ENCODE results near the gene C1orf52. TPM values are rescaled to one million over a fixed set of nuclear protein-coding genes. Genes with fewer than 3 reads are reported as not detected.

The C1orf52 gene
- total and polyA plus RNA-seq, 4 experiments from 2014 or later: 21.2 to 41.6 (median 32.7) TPM

- H3K36me3 ChIP-seq (ENCODE audit: insufficient read depth, low read length): no peaks in the 10 kb centered on the region
- H3K27ac ChIP-seq (ENCODE audit: low read depth, low read length): no peak overlapping the region
- Mint-ChIP-seq H3K4me3 (no peak overlapping the region), H3K27me3 (no peaks in the 10 kb centered on the region), H3K27ac (no peak overlapping the region), H3K4me1 (peaks cover 6 to 12% (median 10%) of the 10 kb centered on the region in 4 donors), H3K9me3 (no peaks in the 10 kb centered on the region), H3K36me3 (peaks cover 0 to 4% of the 10 kb centered on the region in 2 donors)
- ChIA-PET POLR2A (ENCODE audit: partially characterized antibody) (no interaction called here), CTCF (ENCODE audit: partially characterized antibody) (interaction anchor here (1.4 to 2.2 kb wide), 3 partner anchors 12 to 134 kb away, joined by 4 to 9 read pairs (median 6); partner anchors contain the start of gene C1orf52)
- no peaks in the 10 kb centered on the region for H3K9me3 ChIP-seq (ENCODE audit: control insufficient read depth in 1 of 2, low read length in 2 of 2)
- intact Hi-C loops (cut with micrococcal nuclease): no loop called here
- no peak for DNase-seq
- peaks cover 8% of the 10 kb centered on the region for H3K4me1 ChIP-seq (ENCODE audit: insufficient read depth, low read length)
- H3K27me3 ChIP-seq (ENCODE audit: insufficient read depth, low read length): no peaks in the 10 kb centered on the region
- no peak overlapping the region for H3K4me3 ChIP-seq (ENCODE audit: low read length in 2 of 2)
These were observed 16.1 kb downstream of the C1orf52 start for GRCh38 chr1:85243372-85243771.

GRCh38 chr1:85240643-85241042 lies 18.8 kb downstream of the C1orf52 start:
- Mint-ChIP-seq H3K9me3 (no peaks in the 10 kb centered on the region), H3K36me3 (no peaks in the 10 kb centered on the region), H3K27me3 (peaks cover 2 to 3% of the 10 kb centered on the region in 2 donors), H3K4me3 (peak overlapping the region in 1 of 8 donors; percentile 9), H3K27ac (peak overlapping the region in 4 of 7 donors; percentile 37 to 78 (median 62)), H3K4me1 (peaks cover 6 to 12% (median 10%) of the 10 kb centered on the region in 4 donors)
- no peak for DNase-seq
- intact Hi-C loops (cut with micrococcal nuclease): loop anchor here (1.0 kb wide), 2 partner anchors 39 to 131 kb away; partner anchors contain the start of gene SYDE2
- H3K27me3 ChIP-seq (ENCODE audit: insufficient read depth, low read length): no peaks in the 10 kb centered on the region
- ChIA-PET POLR2A (ENCODE audit: partially characterized antibody) (interaction anchor here (1.0 to 1.1 kb wide), 2 partner anchors 14 to 296 kb away, joined by 3 to 5 read pairs; no protein-coding TSS in a partner anchor), CTCF (ENCODE audit: partially characterized antibody) (interaction anchor here (0.9 to 2.2 kb wide), 11 partner anchors 8 to 296 kb away, joined by 3 to 17 read pairs (median 4); partner anchors contain the start of genes C1orf52 and SYDE2)
- H3K4me1 ChIP-seq (ENCODE audit: insufficient read depth, low read length): peaks cover 8% of the 10 kb centered on the region
- H3K27ac ChIP-seq (ENCODE audit: low read depth, low read length): no peak overlapping the region
- no peaks in the 10 kb centered on the region for H3K9me3 ChIP-seq (ENCODE audit: control insufficient read depth in 1 of 2, low read length in 2 of 2)
- no peak overlapping the region for H3K4me3 ChIP-seq (ENCODE audit: low read length in 2 of 2)
- no peaks in the 10 kb centered on the region for H3K36me3 ChIP-seq (ENCODE audit: insufficient read depth, low read length)

DNA sequence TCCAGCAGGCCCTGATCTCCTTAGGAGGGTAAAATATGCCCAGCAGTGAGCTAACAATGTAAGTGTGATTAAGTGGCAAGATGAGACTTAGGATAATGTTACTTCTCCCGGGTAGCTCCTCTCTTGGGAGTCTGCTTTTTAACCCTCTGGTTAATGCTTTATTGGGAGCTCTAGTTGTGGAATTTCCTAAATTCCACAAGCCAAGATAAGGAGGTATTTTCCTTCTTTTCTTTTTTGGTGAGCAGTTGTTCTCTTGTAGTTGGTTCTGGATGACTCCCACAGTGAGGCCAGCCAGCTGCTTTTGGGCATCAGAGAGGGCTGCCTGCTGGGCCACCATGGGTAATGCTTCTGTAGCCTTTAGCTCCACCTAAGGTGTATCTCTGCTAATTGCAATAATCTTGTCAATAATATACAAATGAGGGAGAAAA lies 19.3 kb downstream of the C1orf52 start:
- POLR2A ChIA-PET (ENCODE audit: partially characterized antibody): interaction anchor here (0.6 to 1.1 kb wide), 3 partner anchors 15 to 296 kb away, joined by 3 to 5 read pairs (median 3); no protein-coding TSS in a partner anchor

GRCh38 chr1:85237613-85238012 lies 21.8 kb downstream of the C1orf52 start:
- H3K27me3 Mint-ChIP-seq: peaks cover 2 to 8% of the 10 kb centered on the region in 2 donors
- peaks cover 8% of the 10 kb centered on the region for H3K4me1 ChIP-seq (ENCODE audit: insufficient read depth, low read length)
- intact Hi-C loops (cut with micrococcal nuclease): no loop called here
- peaks cover 6 to 12% (median 10%) of the 10 kb centered on the region in 4 donors for H3K4me1 Mint-ChIP-seq
- no peaks in the 10 kb centered on the region for H3K27me3 ChIP-seq (ENCODE audit: insufficient read depth, low read length)
- no peak overlapping the region for H3K4me3 Mint-ChIP-seq
- H3K36me3 Mint-ChIP-seq: no peaks in the 10 kb centered on the region
- no peaks in the 10 kb centered on the region for H3K9me3 ChIP-seq (ENCODE audit: control insufficient read depth in 1 of 2, low read length in 2 of 2)
- no peaks in the 10 kb centered on the region for H3K9me3 Mint-ChIP-seq
- ChIA-PET CTCF (ENCODE audit: partially characterized antibody) (no interaction called here), POLR2A (ENCODE audit: partially characterized antibody) (no interaction called here)
- H3K27ac ChIP-seq (ENCODE audit: low read depth, low read length): no peak overlapping the region
- H3K4me3 ChIP-seq (ENCODE audit: low read length in 2 of 2): no peak overlapping the region
- DNase-seq: no peak
- no peaks in the 10 kb centered on the region for H3K36me3 ChIP-seq (ENCODE audit: insufficient read depth, low read length)
- H3K27ac Mint-ChIP-seq: no peak overlapping the region

More for the DNA sequence above, 19.3 kb downstream of the C1orf52 start:
- H3K36me3 Mint-ChIP-seq: no peaks in the 10 kb centered on the region
- DNase-seq: peak in 3 of 5 donors; percentile 11 to 17 (median 12)
- H3K4me3 Mint-ChIP-seq: peak overlapping the region in 1 of 8 donors; percentile 9
- H3K27ac Mint-ChIP-seq: peak overlapping the region in 3 of 7 donors; percentile 37 to 78 (median 50)
- Histone ChIP-seq H3K9me3 (ENCODE audit: control insufficient read depth in 1 of 2, low read length in 2 of 2) (no peaks in the 10 kb centered on the region), H3K36me3 (ENCODE audit: insufficient read depth, low read length) (no peaks in the 10 kb centered on the region), H3K27me3 (ENCODE audit: insufficient read depth, low read length) (no peaks in the 10 kb centered on the region), H3K4me1 (ENCODE audit: insufficient read depth, low read length) (peaks cover 8% of the 10 kb centered on the region), H3K4me3 (ENCODE audit: low read length in 2 of 2) (no peak overlapping the region), H3K27ac (ENCODE audit: low read depth, low read length) (no peak overlapping the region)
- peaks cover 6 to 12% (median 10%) of the 10 kb centered on the region in 4 donors for H3K4me1 Mint-ChIP-seq
- CTCF ChIA-PET (ENCODE audit: partially characterized antibody): interaction anchor here (0.9 to 2.2 kb wide), 12 partner anchors 9 to 296 kb away, joined by 3 to 17 read pairs (median 4); partner anchors contain the start of genes C1orf52 and SYDE2
- no peaks in the 10 kb centered on the region for H3K9me3 Mint-ChIP-seq
- intact Hi-C loops (cut with micrococcal nuclease): loop anchor here (1.0 kb wide), 2 partner anchors 39 to 131 kb away; partner anchors contain the start of gene SYDE2
- peaks cover 2 to 4% of the 10 kb centered on the region in 2 donors for H3K27me3 Mint-ChIP-seq

- DNase-seq: peak in 1 of 5 donors; percentile 8
- intact Hi-C loops (cut with micrococcal nuclease): no loop called here
- no peak overlapping the region for H3K4me3 Mint-ChIP-seq
- H3K4me1 Mint-ChIP-seq: no peaks in the 10 kb centered on the region
- Histone ChIP-seq H3K27me3 (ENCODE audit: insufficient read depth, low read length) (no peaks in the 10 kb centered on the region), H3K4me1 (ENCODE audit: insufficient read depth, low read length) (no peaks in the 10 kb centered on the region), H3K27ac (ENCODE audit: low read depth, low read length) (no peak overlapping the region), H3K4me3 (ENCODE audit: low read length in 2 of 2) (no peak overlapping the region), H3K9me3 (ENCODE audit: control insufficient read depth in 1 of 2, low read length in 2 of 2) (no peaks in the 10 kb centered on the region), H3K36me3 (ENCODE audit: insufficient read depth, low read length) (no peaks in the 10 kb centered on the region)
- H3K36me3 Mint-ChIP-seq: no peaks in the 10 kb centered on the region
- H3K27me3 Mint-ChIP-seq: peaks cover 0 to 5% of the 10 kb centered on the region in 2 donors
- POLR2A ChIA-PET (ENCODE audit: partially characterized antibody): interaction anchor here (1.0 to 1.2 kb wide), 2 partner anchors 29 to 46 kb away, joined by 3 read pairs; partner anchors contain the start of gene BCL10
- H3K27ac Mint-ChIP-seq: peak overlapping the region in 1 of 7 donors; percentile 19
- no peaks in the 10 kb centered on the region for H3K9me3 Mint-ChIP-seq
- CTCF ChIA-PET (ENCODE audit: partially characterized antibody): interaction anchor here (1.1 to 3.5 kb wide), 5 partner anchors 10 to 286 kb away, joined by 3 to 12 read pairs (median 7); partner anchors contain the start of gene C1orf52
These were observed 29.0 kb downstream of the C1orf52 start for GRCh38 chr1:85230305-85230977.

DNA sequence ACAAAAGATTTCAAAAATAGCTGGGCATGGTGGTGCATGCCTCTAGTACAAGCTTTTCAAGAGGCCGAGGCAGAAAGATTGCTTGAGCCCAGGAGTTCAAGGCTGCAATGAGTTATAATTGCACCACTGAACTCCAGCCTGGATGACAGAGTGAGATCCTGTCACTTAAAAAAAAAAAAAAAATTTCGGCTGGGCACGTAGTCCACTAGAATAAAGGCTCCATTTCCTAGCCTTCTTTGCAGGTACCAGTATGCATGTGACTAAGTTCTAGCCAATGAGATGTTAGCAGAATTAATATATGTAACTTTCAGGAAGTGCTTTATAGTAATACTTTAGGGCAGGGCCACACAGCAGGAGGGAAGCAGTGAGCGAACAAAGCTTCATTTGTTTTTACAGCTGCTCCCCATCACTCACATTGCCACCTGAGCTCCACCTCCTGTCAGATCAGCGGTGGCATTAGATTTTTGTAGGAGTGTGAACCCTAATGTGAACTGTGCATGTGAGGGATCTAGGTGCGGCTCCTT lies 29.8 kb downstream of the C1orf52 start:
- Mint-ChIP-seq H3K27ac (peak overlapping the region in 1 of 7 donors; percentile 49), H3K4me3 (no peak overlapping the region), H3K36me3 (no peaks in the 10 kb centered on the region), H3K27me3 (no peaks in the 10 kb centered on the region), H3K4me1 (no peaks in the 10 kb centered on the region), H3K9me3 (no peaks in the 10 kb centered on the region)
- no peaks in the 10 kb centered on the region for H3K36me3 ChIP-seq (ENCODE audit: insufficient read depth, low read length)
- H3K27me3 ChIP-seq (ENCODE audit: insufficient read depth, low read length): no peaks in the 10 kb centered on the region
- H3K4me3 ChIP-seq (ENCODE audit: low read length in 2 of 2): no peak overlapping the region
- no peaks in the 10 kb centered on the region for H3K4me1 ChIP-seq (ENCODE audit: insufficient read depth, low read length)
- no peak for DNase-seq
- H3K27ac ChIP-seq (ENCODE audit: low read depth, low read length): no peak overlapping the region
- intact Hi-C loops (cut with micrococcal nuclease): no loop called here
- CTCF ChIA-PET (ENCODE audit: partially characterized antibody): interaction anchor here (1.1 to 3.5 kb wide), 5 partner anchors 10 to 285 kb away, joined by 3 to 12 read pairs (median 7); partner anchors contain the start of gene C1orf52
- POLR2A ChIA-PET (ENCODE audit: partially characterized antibody): no interaction called here
- H3K9me3 ChIP-seq (ENCODE audit: control insufficient read depth in 1 of 2, low read length in 2 of 2): no peaks in the 10 kb centered on the region

DNA sequence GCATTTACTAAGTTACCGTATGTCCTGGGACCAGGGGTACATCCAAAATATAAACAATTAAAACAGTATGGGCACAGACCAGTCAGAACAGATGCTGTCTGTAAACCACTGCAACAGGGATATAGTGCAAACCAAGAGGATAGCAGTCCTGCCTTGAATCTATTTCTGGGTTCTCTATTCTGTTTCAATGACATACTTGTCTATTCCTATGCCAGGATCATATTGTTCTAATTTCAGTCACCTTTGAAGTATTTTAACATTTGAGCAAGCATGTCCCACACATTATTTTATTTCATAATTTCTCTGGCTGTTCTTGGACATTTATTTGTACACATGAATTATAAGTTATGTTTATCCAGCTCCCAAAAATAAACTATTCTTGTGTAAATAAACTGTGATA lies 30.5 kb downstream of the C1orf52 start:
- no peaks in the 10 kb centered on the region for H3K9me3 ChIP-seq (ENCODE audit: control insufficient read depth in 1 of 2, low read length in 2 of 2)
- no peaks in the 10 kb centered on the region for H3K27me3 Mint-ChIP-seq
- POLR2A ChIA-PET (ENCODE audit: partially characterized antibody): interaction anchor here (0.6 kb wide), 1 partner anchor 281 kb away, joined by 3 read pairs; no protein-coding TSS in a partner anchor

More for the DNA sequence above, 30.5 kb downstream of the C1orf52 start:
- H3K4me3 Mint-ChIP-seq: no peak overlapping the region
- Histone ChIP-seq H3K27me3 (ENCODE audit: insufficient read depth, low read length) (no peaks in the 10 kb centered on the region), H3K4me3 (ENCODE audit: low read length in 2 of 2) (no peak overlapping the region), H3K36me3 (ENCODE audit: insufficient read depth, low read length) (no peaks in the 10 kb centered on the region), H3K4me1 (ENCODE audit: insufficient read depth, low read length) (no peaks in the 10 kb centered on the region), H3K27ac (ENCODE audit: low read depth, low read length) (no peak overlapping the region)
- no peaks in the 10 kb centered on the region for H3K4me1 Mint-ChIP-seq
- H3K27ac Mint-ChIP-seq: no peak overlapping the region
- CTCF ChIA-PET (ENCODE audit: partially characterized antibody): interaction anchor here (1.0 to 3.5 kb wide), 2 partner anchors 27 to 30 kb away, joined by 4 to 12 read pairs; partner anchors contain the start of gene C1orf52
- no peak for DNase-seq
- H3K9me3 Mint-ChIP-seq: no peaks in the 10 kb centered on the region
- intact Hi-C loops (cut with micrococcal nuclease): no loop called here
- no peaks in the 10 kb centered on the region for H3K36me3 Mint-ChIP-seq
